Omental fat pad (tissue), 4 donors: ENCODE results near the gene JAK1. TPM values are rescaled to one million over a fixed set of nuclear protein-coding genes. Genes with fewer than 3 reads are reported as not detected.

Source experiments
- ATAC-seq: fragments of 150-250 bp; one replicate; pipeline ENCODE4 v1.9.1; 2016; ENCODE audit warnings: mild to moderate bottlenecking, moderate library complexity; ENCODE audit not compliant: low FRiP score
- DNase-seq: peaks from one replicate; pipeline ENCODE4 v3.0.0-alpha.2; 2019; ENCODE audit warnings: low spot score
- CTCF ChIP-seq, 3 donors: fragments of 450-650 bp; IDR thresholded peaks; one replicate each; pipeline ENCODE4 v1.5.1; 2016 to 2017; ENCODE audit warnings: antibody characterized with exemption in 3 of 3, mild to moderate bottlenecking in 3 of 3, moderate library complexity in 2 of 3
- small RNA-seq: library from RNA; depleted of rRNA; stranded (forward); fragments of <200 nt; gene quantifications from one replicate; pipeline ENCODE3, GENCODE V24; 2016
- total RNA-seq, 4 donors: library from RNA; depleted of rRNA; stranded (reverse); fragments of >200 nt; gene quantifications; one replicate each; pipeline ENCODE4 v1.1.0, GENCODE V29; 2016

The JAK1 gene
- total RNA-seq, 4 donors from 2014 or later = 175 to 303 (median 204) TPM

GRCh38 chr1:64811131-64811530 lies 155.2 kb downstream of the JAK1 start:
- ATAC-seq (no peak), DNase-seq (no peak)
- TF ChIP-seq CTCF (IDR thresholded peaks at IDR 0.05) = no peak

GRCh38 chr1:64810001-64810400 lies 156.3 kb downstream of the JAK1 start:
- ATAC-seq = no peak
- no peak for DNase-seq
- no peak for TF ChIP-seq CTCF (IDR thresholded peaks at IDR 0.05)

- TF ChIP-seq CTCF (IDR thresholded peaks at IDR 0.05) = no peak
- ATAC-seq (no peak), DNase-seq (no peak)
Measured at GRCh38 chr1:64809309-64809708, 157.0 kb downstream of the JAK1 start.

- DNase-seq = no peak
- ATAC-seq = no peak
- TF ChIP-seq CTCF (IDR thresholded peaks at IDR 0.05) = no peak
Measured at GRCh38 chr1:64801851-64802523, 164.4 kb downstream of the JAK1 start.

- DNase-seq (no peak), ATAC-seq (no peak)
- TF ChIP-seq CTCF (IDR thresholded peaks at IDR 0.05) = no peak
Measured at GRCh38 chr1:64798872-64799271, 167.5 kb downstream of the JAK1 start.

- DNase-seq (no peak), ATAC-seq (no peak)
- TF ChIP-seq CTCF (IDR thresholded peaks at IDR 0.05) = no peak
Measured at GRCh38 chr1:64790832-64791487, 175.4 kb downstream of the JAK1 start.

Small RNA genes lying within 50 kb of the gene (small RNA-seq; reads per million reads assigned to genes)
- gene AL606517.2 = not detected

Other genes with a start within 250 kb of the JAK1 start
- gene RAVER2, start 221.5 kb downstream of the JAK1 start, total RNA-seq = 10 to 100 TPM in 3 of 4 donors, 1 to 10 TPM in 1; 6.6 to 14.3 (median 10.3) TPM
- 100 to 1,000 TPM in 1 of 4 donors, 10 to 100 TPM in 3; 20.5 to 108 (median 61.8) TPM for gene AK4, start 181.7 kb upstream of the JAK1 start, total RNA-seq